Fibroblast of lung (primary cell): ENCODE measurements around the gene TFRC. TPM values are rescaled to one million over a fixed set of nuclear protein-coding genes. Genes with fewer than 3 reads are reported as not detected.
A peak's percentile ranks its signal among the peaks of the same experiment; 100 is the strongest.
"Not testable (repeated sequence)": the region's sequence is repeated elsewhere in the genome, so short reads cannot be mapped to it uniquely, and the experiment has no call there.

Experiments used
- DNase-seq, 2 donors: peaks; one replicate each; pipeline versions ENCODE4 v3.0.0 to v3.0.0-alpha.2; 2010; ENCODE audit warnings: low read depth in 2 of 2
- H2AFZ ChIP-seq: 2 replicates; pipeline ENCODE4 v1.5.1; 2012; ENCODE audit warnings: low read length, control low read depth, inconsistent platforms
- H3K27ac ChIP-seq: 2 replicates; pipeline ENCODE4 v1.5.1; 2011; ENCODE audit warnings: low read length, control low read depth; ENCODE audit not compliant: insufficient read depth
- H3K27me3 ChIP-seq: 2 replicates; pipeline ENCODE4 v1.5.1; 2011; ENCODE audit warnings: mild to moderate bottlenecking, low read length; ENCODE audit not compliant: control insufficient read depth, insufficient read depth
- H3K36me3 ChIP-seq: 2 replicates; pipeline ENCODE4 v1.5.1; 2011; ENCODE audit warnings: low read length; ENCODE audit not compliant: control insufficient read depth, insufficient read depth
- H3K4me1 ChIP-seq: 2 replicates; pipeline ENCODE4 v1.5.1; 2011; ENCODE audit warnings: low read length; ENCODE audit not compliant: control insufficient read depth, insufficient read depth; ENCODE audit errors: extremely low read depth
- H3K4me2 ChIP-seq: 2 replicates; pipeline ENCODE4 v1.5.1; 2011; ENCODE audit warnings: low read length, control low read depth; ENCODE audit not compliant: insufficient read depth; ENCODE audit errors: extremely low read depth
- H3K4me3 ChIP-seq, 4 experiments: fragments of 200-600 bp in 1 of 4; sonication (generic) in 1 of 4; replicated peaks in 1 of 4; 2 replicates each; pipeline ENCODE4 v1.5.1; 2011 to 2016; ENCODE audit warnings: low read length in 4 of 4, low read depth in 3 of 4, mild to moderate bottlenecking in 3 of 4, control low read depth in 2 of 4, inconsistent platforms in 1 of 4, mixed read lengths in 1 of 4; ENCODE audit not compliant: insufficient read depth in 1 of 4; ENCODE audit errors: control extremely low read depth in 1 of 4
- H3K79me2 ChIP-seq: 2 replicates; pipeline ENCODE4 v1.5.1; 2012; ENCODE audit warnings: mild to moderate bottlenecking, low read length, inconsistent platforms; ENCODE audit not compliant: control insufficient read depth, insufficient read depth
- H3K9ac ChIP-seq: 2 replicates; pipeline ENCODE4 v1.5.1; 2011; ENCODE audit warnings: mild to moderate bottlenecking, low read length, control low read depth; ENCODE audit not compliant: insufficient read depth
- H3K9me3 ChIP-seq: 2 replicates; pipeline ENCODE4 v1.5.1; 2012; ENCODE audit warnings: low read depth, low read length; ENCODE audit not compliant: control insufficient read depth, insufficient read depth
- H4K20me1 ChIP-seq: 2 replicates; pipeline ENCODE4 v1.5.1; 2011; ENCODE audit warnings: low read length; ENCODE audit not compliant: control insufficient read depth, insufficient read depth; ENCODE audit errors: extremely low read depth
- CTCF ChIP-seq, 2 donors: IDR thresholded peaks in 1 of 2; conservative IDR thresholded peaks in 1 of 2; 1 replicate in 1 of 2; 2 replicates in 1 of 2; pipeline ENCODE4 v1.5.1; 2011 to 2012; ENCODE audit warnings: low read length in 2 of 2, control low read depth in 1 of 2, inconsistent platforms in 1 of 2, low read depth in 1 of 2, mild to moderate bottlenecking in 1 of 2
- EZH2 ChIP-seq: IDR thresholded peaks from 2 replicates; pipeline ENCODE4 v1.5.1; 2012; ENCODE audit warnings: low read length, control low read depth, mild to moderate bottlenecking; ENCODE audit errors: missing control alignments
- polyA plus RNA-seq, 2 donors: library from polyadenylated mRNA; depleted of rRNA in 1 of 2; stranded (reverse) in 1 of 2; unstranded in 1 of 2; fragments of >200 nt; gene quantifications; 2 replicates each; pipeline ENCODE4 v1.2.1, GENCODE V29; 2011 to 2012; ENCODE audit warnings: missing spikeins in 1 of 2
- total RNA-seq: library from RNA; depleted of rRNA; stranded (reverse); fragments of >200 nt; gene quantifications from 2 replicates; pipeline ENCODE4 v1.2.1, GENCODE V29; 2014

The TFRC gene
- total and polyA plus RNA-seq, 2 donors (not counting 1 experiment from before 2014, with no cell fraction given), result 118 to 169 TPM

GRCh38 chr3:196063049-196063448 lies 18.8 kb downstream of the TFRC start:
- H3K4me3 ChIP-seq, result no peak overlapping the region
- H3K36me3 ChIP-seq, result peaks cover 8% of the 10 kb centered on the region
- DNase-seq, result peak in 1 of 2 donors; percentile 53
- H3K9ac ChIP-seq, result no peak overlapping the region
- no peaks in the 10 kb centered on the region for H3K79me2 ChIP-seq
- H3K27me3 ChIP-seq, result no peaks in the 10 kb centered on the region
- no peak overlapping the region for H2AFZ ChIP-seq
- H3K4me2 ChIP-seq, result no peak overlapping the region
- no peaks in the 10 kb centered on the region for H3K9me3 ChIP-seq
- H4K20me1 ChIP-seq, result no peaks in the 10 kb centered on the region
- H3K27ac ChIP-seq, result peak overlapping the region; percentile 43
- no peaks in the 10 kb centered on the region for H3K4me1 ChIP-seq
- TF ChIP-seq EZH2 (no peak), CTCF (conservative IDR thresholded peaks at IDR 0.05 in 1 of 2, IDR thresholded peaks at IDR 0.05 in 1 of 2; ENCODE audit: low read depth in 1 of 2, low read length in 2 of 2) (no peak)

- TF ChIP-seq EZH2, result no peak
- TF ChIP-seq CTCF (conservative IDR thresholded peaks at IDR 0.05 in 1 of 2, IDR thresholded peaks at IDR 0.05 in 1 of 2; ENCODE audit: low read depth in 1 of 2, low read length in 2 of 2), result no peak
- Histone ChIP-seq H3K4me2 (no peak overlapping the region), H3K36me3 (peaks cover 10% of the 10 kb centered on the region), H3K4me1 (no peaks in the 10 kb centered on the region), H2AFZ (no peak overlapping the region), H4K20me1 (no peaks in the 10 kb centered on the region), H3K27me3 (no peaks in the 10 kb centered on the region), H3K79me2 (no peaks in the 10 kb centered on the region), H3K9me3 (no peaks in the 10 kb centered on the region), H3K27ac (no peak overlapping the region), H3K4me3 (no peak overlapping the region), H3K9ac (no peak overlapping the region)
- no peak for DNase-seq
These were observed 21.1 kb downstream of the TFRC start for GRCh38 chr3:196060834-196061233.

GRCh38 chr3:196057760-196058331 lies 24.0 kb downstream of the TFRC start:
- Histone ChIP-seq H3K4me2 (no peak overlapping the region), H3K36me3 (peaks cover 16% of the 10 kb centered on the region), H3K27ac (no peak overlapping the region), H2AFZ (no peak overlapping the region), H3K9ac (no peak overlapping the region), H3K4me1 (no peaks in the 10 kb centered on the region), H3K27me3 (no peaks in the 10 kb centered on the region), H3K9me3 (no peaks in the 10 kb centered on the region), H3K4me3 (no peak overlapping the region), H3K79me2 (no peaks in the 10 kb centered on the region), H4K20me1 (no peaks in the 10 kb centered on the region)
- TF ChIP-seq EZH2, result no peak
- TF ChIP-seq CTCF (conservative IDR thresholded peaks at IDR 0.05 in 1 of 2, IDR thresholded peaks at IDR 0.05 in 1 of 2; ENCODE audit: low read depth in 1 of 2, low read length in 2 of 2), result no peak
- no peak for DNase-seq

- not testable (repeated sequence) for DNase-seq, H2AFZ ChIP-seq, H3K4me1 ChIP-seq, H4K20me1 ChIP-seq, H3K4me3 ChIP-seq, H3K9me3 ChIP-seq, H3K4me2 ChIP-seq, H3K9ac ChIP-seq, H3K27me3 ChIP-seq, H3K79me2 ChIP-seq, H3K27ac ChIP-seq
- peaks cover 15% of the 10 kb centered on the region for H3K36me3 ChIP-seq
These were observed 25.5 kb downstream of the TFRC start for GRCh38 chr3:196056371-196056770.
